ENCODE measurements around the gene COP1.

DNA sequence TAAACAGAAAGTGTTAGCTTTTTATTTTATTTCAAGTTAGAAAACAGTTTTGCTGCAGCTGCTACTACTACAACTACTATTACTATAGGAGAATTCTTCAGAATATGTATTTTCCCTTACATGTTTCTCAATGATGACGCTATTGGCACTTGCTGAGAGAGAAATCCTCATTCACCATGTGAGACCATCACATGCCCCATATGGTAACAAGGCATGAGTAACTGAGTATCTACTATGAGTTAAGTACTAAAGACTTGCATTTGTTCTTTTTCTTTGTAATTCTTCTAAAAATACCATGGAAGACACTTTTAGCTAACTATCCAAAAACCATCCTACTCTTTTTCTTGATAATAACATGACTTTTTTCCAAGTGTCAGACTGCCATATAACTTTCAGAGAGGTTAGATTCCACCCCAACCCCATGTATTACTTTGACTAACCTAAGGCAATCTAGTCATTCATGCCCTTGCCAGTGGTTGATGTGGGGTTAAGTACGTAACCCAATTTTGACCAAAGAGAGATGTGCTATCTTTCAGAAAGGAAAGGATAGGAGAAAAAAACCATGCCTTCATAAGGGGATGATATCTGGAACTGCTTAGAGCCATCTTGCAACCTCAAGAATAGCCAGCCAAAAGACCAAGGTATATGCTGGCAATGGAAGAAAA is 42.9 kb downstream of the COP1 start:
- TF ChIP-seq GATA2 (IDR thresholded peaks at IDR 0.05; ENCODE audit: low read depth, low read length), result no peak
- TF ChIP-seq GATA3 (IDR thresholded peaks at IDR 0.05; ENCODE audit: low read depth, low read length), result no peak
